Panc1 (cell line): ENCODE measurements around the gene NIT1. TPM values are rescaled to one million over a fixed set of nuclear protein-coding genes. Genes with fewer than 3 reads are reported as not detected.

ENCODE experiments used
- ATAC-seq: fragments of 200-7000 bp; cut with Tn5 transposase; 2 replicates; pipeline ENCODE4 v1.9.1; 2020; ENCODE audit warnings: mild to moderate bottlenecking, moderate library complexity
- BruUV-seq: library from RNA; stranded (reverse); fragments of 400-500 nt; replicated peaks from 2 replicates; lab custom pipeline; 2021; lab: Mats Ljungman, UMichigan
- CTCF ChIA-PET: fragments of 300-600 bp; sonication (Branson Sonifier 250); formaldehyde crosslinking; loops from one replicate; lab custom pipeline; 2022; ENCODE audit warnings: antibody characterized with exemption; lab: Charles Lee
- POLR2A ChIA-PET: fragments of 300-600 bp; sonication (Branson Sonifier 250); formaldehyde crosslinking; loops from one replicate; lab custom pipeline; 2022; ENCODE audit warnings: antibody characterized with exemption; lab: Charles Lee
- DNase-seq: peaks from one replicate; pipeline ENCODE4 v3.0.0-alpha.2; 2010; ENCODE audit warnings: low read depth, low spot score
- H3K27ac ChIP-seq: 2 replicates; pipeline ENCODE4 v1.5.1; 2011; ENCODE audit warnings: mild to moderate bottlenecking, low read length, inconsistent platforms
- H3K27me3 ChIP-seq: fragments of 200-500 bp; sonication (Bioruptor generic); 2 replicates; pipeline ENCODE4 v1.6.0; 2014; ENCODE audit warnings: low read length, inconsistent platforms; ENCODE audit not compliant: control insufficient read depth, insufficient read depth
- H3K36me3 ChIP-seq: fragments of 200-500 bp; sonication (Bioruptor generic); 2 replicates; pipeline ENCODE4 v1.5.1; 2014; ENCODE audit warnings: inconsistent platforms, mild to moderate bottlenecking, low read length, moderate library complexity; ENCODE audit not compliant: control insufficient read depth, insufficient read depth
- H3K4me1 ChIP-seq: 2 replicates; pipeline ENCODE4 v1.5.1; 2011; ENCODE audit warnings: inconsistent platforms, mild to moderate bottlenecking, low read length, moderate library complexity; ENCODE audit not compliant: control insufficient read depth, insufficient read depth
- H3K4me3 ChIP-seq, 2 experiments: 2 replicates each; pipeline ENCODE4 v1.5.1; 2011 to 2012; ENCODE audit warnings: low read depth in 2 of 2, low read length in 2 of 2, mild to moderate bottlenecking in 2 of 2, inconsistent platforms in 1 of 2, moderate library complexity in 1 of 2
- H3K9me3 ChIP-seq: fragments of 200-500 bp; sonication (Bioruptor generic); 2 replicates; pipeline ENCODE4 v1.5.1; 2014; ENCODE audit warnings: low read depth, mild to moderate bottlenecking, inconsistent platforms, low read length, moderate library complexity; ENCODE audit not compliant: control insufficient read depth, insufficient read depth
- POLR2AphosphoS5 ChIP-seq: IDR thresholded peaks from 2 replicates; pipeline ENCODE4 v1.6.1; 2012; ENCODE audit warnings: mild to moderate bottlenecking, low read depth, low read length, moderate library complexity
- SIN3A ChIP-seq: IDR thresholded peaks from 2 replicates; pipeline ENCODE4 v1.6.1; 2012; ENCODE audit warnings: low read depth, mild to moderate bottlenecking, low read length, moderate library complexity, borderline replicate concordance; ENCODE audit not compliant: insufficient read depth
- TCF7L2 ChIP-seq: IDR thresholded peaks from 2 replicates; pipeline ENCODE4 v1.6.1; 2011; ENCODE audit warnings: mild to moderate bottlenecking, low read depth, low read length, inconsistent platforms
- in situ Hi-C: cut with HindIII; loops from 2 replicates; pipeline ENCODE4 v1.10.0; 2016; ENCODE audit warnings: low sequenced_read_pairs, low pct_unique_long_range_greater_than_20kb
- intact Hi-C: fragments of 100-400 bp; cut with micrococcal nuclease; formaldehyde crosslinking; loops from one replicate; pipeline ENCODE4 v1.10.0; 2022; ENCODE audit not compliant: unreplicated experiment
- total RNA-seq: library from RNA; stranded (reverse); gene quantifications from one replicate; pipeline ENCODE4 v1.2.1, GENCODE V29; 2021; ENCODE audit not compliant: unreplicated experiment
- TF ChIP-seq, protein P1 (sequence below), 2 experiments: IDR thresholded peaks; 2 replicates each; pipeline ENCODE4 v1.6.1; 2011 to 2012; ENCODE audit warnings: low read depth in 2 of 2, control low read depth in 1 of 2, low read length in 1 of 2, mild to moderate bottlenecking in 1 of 2, moderate library complexity in 1 of 2; ENCODE audit not compliant: insufficient read depth in 1 of 2
- TF ChIP-seq, protein P2 (sequence below): fragments of 450-650 bp; IDR thresholded peaks from 2 replicates; pipeline ENCODE4 v1.5.1; 2017; ENCODE audit warnings: mild to moderate bottlenecking

The NIT1 gene
- total RNA-seq, 1 experiment from 2014 or later: 31.3 TPM

DNA sequence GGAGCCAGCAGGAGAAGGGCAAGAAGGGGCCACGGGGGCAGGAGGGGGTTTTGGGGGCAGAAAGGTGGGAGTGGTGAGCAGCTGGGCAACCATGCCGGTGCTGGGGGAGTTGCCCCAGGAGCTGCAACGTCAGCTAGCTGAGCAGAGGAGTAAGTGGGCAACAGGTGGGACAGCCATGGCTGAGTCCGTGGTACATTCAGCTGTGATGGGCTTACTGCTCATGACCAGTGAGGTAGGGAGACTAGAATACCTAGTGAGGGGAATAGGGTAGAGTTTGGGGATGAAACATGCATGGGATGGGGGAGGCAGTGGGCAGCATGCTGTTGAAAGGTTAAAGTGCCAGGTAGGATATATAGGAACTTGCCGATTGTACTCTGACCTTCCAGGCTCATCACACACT, 43.7 kb downstream of the NIT1 start:
- ChIA-PET POLR2A (no interaction called here), CTCF (no interaction called here)
- no peak for TF ChIP-seq POLR2AphosphoS5
- TF ChIP-seq SIN3A: no peak
- TF ChIP-seq, protein P1, sequence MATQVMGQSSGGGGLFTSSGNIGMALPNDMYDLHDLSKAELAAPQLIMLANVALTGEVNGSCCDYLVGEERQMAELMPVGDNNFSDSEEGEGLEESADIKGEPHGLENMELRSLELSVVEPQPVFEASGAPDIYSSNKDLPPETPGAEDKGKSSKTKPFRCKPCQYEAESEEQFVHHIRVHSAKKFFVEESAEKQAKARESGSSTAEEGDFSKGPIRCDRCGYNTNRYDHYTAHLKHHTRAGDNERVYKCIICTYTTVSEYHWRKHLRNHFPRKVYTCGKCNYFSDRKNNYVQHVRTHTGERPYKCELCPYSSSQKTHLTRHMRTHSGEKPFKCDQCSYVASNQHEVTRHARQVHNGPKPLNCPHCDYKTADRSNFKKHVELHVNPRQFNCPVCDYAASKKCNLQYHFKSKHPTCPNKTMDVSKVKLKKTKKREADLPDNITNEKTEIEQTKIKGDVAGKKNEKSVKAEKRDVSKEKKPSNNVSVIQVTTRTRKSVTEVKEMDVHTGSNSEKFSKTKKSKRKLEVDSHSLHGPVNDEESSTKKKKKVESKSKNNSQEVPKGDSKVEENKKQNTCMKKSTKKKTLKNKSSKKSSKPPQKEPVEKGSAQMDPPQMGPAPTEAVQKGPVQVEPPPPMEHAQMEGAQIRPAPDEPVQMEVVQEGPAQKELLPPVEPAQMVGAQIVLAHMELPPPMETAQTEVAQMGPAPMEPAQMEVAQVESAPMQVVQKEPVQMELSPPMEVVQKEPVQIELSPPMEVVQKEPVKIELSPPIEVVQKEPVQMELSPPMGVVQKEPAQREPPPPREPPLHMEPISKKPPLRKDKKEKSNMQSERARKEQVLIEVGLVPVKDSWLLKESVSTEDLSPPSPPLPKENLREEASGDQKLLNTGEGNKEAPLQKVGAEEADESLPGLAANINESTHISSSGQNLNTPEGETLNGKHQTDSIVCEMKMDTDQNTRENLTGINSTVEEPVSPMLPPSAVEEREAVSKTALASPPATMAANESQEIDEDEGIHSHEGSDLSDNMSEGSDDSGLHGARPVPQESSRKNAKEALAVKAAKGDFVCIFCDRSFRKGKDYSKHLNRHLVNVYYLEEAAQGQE (IDR thresholded peaks at IDR 0.05; ENCODE audit: insufficient read depth in 1 of 2, low read depth in 2 of 2, low read length in 1 of 2): no peak
- TF ChIP-seq TCF7L2: no peak
- TF ChIP-seq, protein P2, sequence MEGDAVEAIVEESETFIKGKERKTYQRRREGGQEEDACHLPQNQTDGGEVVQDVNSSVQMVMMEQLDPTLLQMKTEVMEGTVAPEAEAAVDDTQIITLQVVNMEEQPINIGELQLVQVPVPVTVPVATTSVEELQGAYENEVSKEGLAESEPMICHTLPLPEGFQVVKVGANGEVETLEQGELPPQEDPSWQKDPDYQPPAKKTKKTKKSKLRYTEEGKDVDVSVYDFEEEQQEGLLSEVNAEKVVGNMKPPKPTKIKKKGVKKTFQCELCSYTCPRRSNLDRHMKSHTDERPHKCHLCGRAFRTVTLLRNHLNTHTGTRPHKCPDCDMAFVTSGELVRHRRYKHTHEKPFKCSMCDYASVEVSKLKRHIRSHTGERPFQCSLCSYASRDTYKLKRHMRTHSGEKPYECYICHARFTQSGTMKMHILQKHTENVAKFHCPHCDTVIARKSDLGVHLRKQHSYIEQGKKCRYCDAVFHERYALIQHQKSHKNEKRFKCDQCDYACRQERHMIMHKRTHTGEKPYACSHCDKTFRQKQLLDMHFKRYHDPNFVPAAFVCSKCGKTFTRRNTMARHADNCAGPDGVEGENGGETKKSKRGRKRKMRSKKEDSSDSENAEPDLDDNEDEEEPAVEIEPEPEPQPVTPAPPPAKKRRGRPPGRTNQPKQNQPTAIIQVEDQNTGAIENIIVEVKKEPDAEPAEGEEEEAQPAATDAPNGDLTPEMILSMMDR: no peak
- Histone ChIP-seq H3K9me3 (no peaks in the 10 kb centered on the region), H3K4me3 (no peak overlapping the region), H3K4me1 (peaks cover 26% of the 10 kb centered on the region), H3K27ac (no peak overlapping the region), H3K36me3 (peaks cover 11% of the 10 kb centered on the region), H3K27me3 (no peaks in the 10 kb centered on the region)
- no peak for DNase-seq
- ATAC-seq: no peak
- in situ Hi-C loops (no loop called here), intact Hi-C loops (no loop called here)
- BruUV-seq: no TSS peak

DNA sequence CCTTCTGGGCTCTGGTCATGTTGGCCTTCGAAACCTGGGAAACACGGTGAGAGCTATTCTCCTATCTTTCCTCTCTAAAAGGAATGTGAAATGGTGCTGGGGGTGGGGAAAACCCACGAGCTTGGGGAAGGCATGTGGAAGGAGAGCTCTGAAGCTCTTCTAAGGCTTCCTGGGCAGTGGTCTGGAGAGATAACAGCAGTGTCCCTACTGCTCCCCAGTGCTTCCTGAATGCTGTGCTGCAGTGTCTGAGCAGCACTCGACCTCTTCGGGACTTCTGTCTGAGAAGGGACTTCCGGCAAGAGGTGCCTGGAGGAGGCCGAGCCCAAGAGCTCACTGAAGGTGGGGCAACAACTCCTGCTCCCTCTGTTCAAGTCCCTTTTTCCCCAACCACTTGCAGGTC, 44.1 kb downstream of the NIT1 start:
- no peak for ATAC-seq
- in situ Hi-C loops: no loop called here
- TF ChIP-seq POLR2AphosphoS5 (no peak), TCF7L2 (no peak), SIN3A (no peak)
- TF ChIP-seq, protein P1 (IDR thresholded peaks at IDR 0.05; ENCODE audit: insufficient read depth in 1 of 2, low read depth in 2 of 2, low read length in 1 of 2): no peak
- TF ChIP-seq, protein P2: no peak
- H3K4me3 ChIP-seq: no peak overlapping the region
- H3K4me1 ChIP-seq: peaks cover 27% of the 10 kb centered on the region
- DNase-seq: no peak
- no peak overlapping the region for H3K27ac ChIP-seq
- H3K36me3 ChIP-seq: peaks cover 11% of the 10 kb centered on the region
- POLR2A ChIA-PET: no interaction called here
- intact Hi-C loops: no loop called here
- no TSS peak for BruUV-seq
- H3K27me3 ChIP-seq: no peaks in the 10 kb centered on the region
- H3K9me3 ChIP-seq: no peaks in the 10 kb centered on the region
- CTCF ChIA-PET: no interaction called here
